Measurements from ENCODE around the gene GSN. TPM values are rescaled to one million over a fixed set of nuclear protein-coding genes. Genes with fewer than 3 reads are reported as not detected.

Gene GSN
- total and polyA plus RNA-seq, 2 of the 13 experiments (the other 11 are each of a cell fraction or from before 2014, with no cell fraction given), result 294 to 307 TPM

DNA sequence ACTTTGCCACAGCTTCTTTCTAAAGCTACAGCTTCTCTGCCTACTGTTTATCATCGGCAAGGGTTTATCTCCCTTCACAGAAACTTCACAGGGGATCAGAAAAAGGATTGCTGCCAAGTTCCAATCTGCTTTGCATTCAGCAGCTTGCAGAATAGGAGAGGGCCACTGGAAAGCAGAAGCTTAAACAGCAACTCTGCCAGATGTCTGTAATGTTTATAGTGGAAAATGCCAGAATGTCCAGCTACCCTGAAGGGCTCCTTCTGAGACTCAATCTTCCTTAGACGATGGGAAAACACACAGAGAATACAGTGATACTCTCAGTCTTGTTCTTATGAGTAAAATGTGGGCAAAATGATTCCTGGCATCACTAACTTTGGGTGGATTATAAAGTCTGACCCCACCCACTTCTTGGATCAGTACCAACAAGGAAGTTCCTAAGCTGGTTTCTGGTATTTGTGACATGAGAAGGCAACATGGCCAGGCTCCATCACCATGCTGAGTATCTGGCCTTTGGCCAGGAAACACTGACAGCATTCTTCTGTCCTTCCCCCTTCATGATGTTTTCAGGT, 83.1 kb downstream of the GSN start:
- no peak for FAIRE-seq
- intact Hi-C loops (cut with micrococcal nuclease; ENCODE audit: unreplicated experiment), result no loop called here
- ATAC-seq, result no peak
- no peak for DNase-seq (ENCODE audit: low spot score)
- no peak overlapping the region for H3K9ac ChIP-seq (ENCODE audit: insufficient read depth, low read depth, low read length)
- H3K36me3 ChIP-seq (replicated peaks in 1 of 2; ENCODE audit: control insufficient read depth in 1 of 2, insufficient read depth in 2 of 2, low read length in 2 of 2), result peaks cover 21 to 58% of the 10 kb centered on the region in 2 experiments
- no peak overlapping the region for H3K4me2 ChIP-seq (ENCODE audit: low read depth, low read length)
- POLR2A ChIA-PET, result no interaction called here
- H3K4me1 ChIP-seq (ENCODE audit: insufficient read depth, low read length), result no peaks in the 10 kb centered on the region
- CTCF ChIA-PET (ENCODE audit: low intra/inter-chr PET ratio, low total read pairs), result no interaction called here
- H3K27ac ChIP-seq (ENCODE audit: extremely low read length, insufficient read depth, low read length), result no peak overlapping the region
- H3K79me2 ChIP-seq (ENCODE audit: insufficient read depth, low read length), result no peaks in the 10 kb centered on the region
- no peaks in the 10 kb centered on the region for H3K27me3 ChIP-seq (ENCODE audit: control insufficient read depth in 1 of 2, insufficient read depth in 2 of 2, low read length in 2 of 2)
- 86% methylated on average over 2 of the region's 2 CpGs for WGBS (ENCODE audit: low lambda C conversion rate)
- no peaks in the 10 kb centered on the region for H3K9me3 ChIP-seq (ENCODE audit: low read length)
- H4K20me1 ChIP-seq (ENCODE audit: insufficient read depth, low read length), result peaks cover 3% of the 10 kb centered on the region; the same call in 1 of the 2 replicates
- no peak overlapping the region for H3K4me3 ChIP-seq (replicated peaks in 1 of 3; ENCODE audit: insufficient read depth in 1 of 3, low read depth in 2 of 3, low read length in 3 of 3)
- BruUV-seq (replicated peaks), result no TSS peak
- in situ Hi-C loops (cut with HindIII; ENCODE audit: extremely low pct_ligation_motif_present, low pct_unique_long_range_greater_than_20kb), result no loop called here
- H2AFZ ChIP-seq (ENCODE audit: low read length), result no peak overlapping the region
- TF ChIP-seq ZNF143 (CRISPR knock-in tag; IDR thresholded peaks at IDR 0.05) (no peak), ZNF776 (CRISPR knock-in tag; IDR thresholded peaks at IDR 0.05) (no peak), ZNF703 (CRISPR knock-in tag; IDR thresholded peaks at IDR 0.05; ENCODE audit: borderline replicate concordance) (no peak), ZBTB25 (CRISPR knock-in tag; IDR thresholded peaks at IDR 0.05) (no peak), CCAR2 (optimal IDR thresholded peaks at IDR 0.05; ENCODE audit: low read depth, low read length) (no peak), ZNF282 (IDR thresholded peaks at IDR 0.05; ENCODE audit: partially characterized antibody) (no peak), EEA1 (CRISPR knock-in tag; IDR thresholded peaks at IDR 0.05; ENCODE audit: borderline replicate concordance) (no peak), POLR2AphosphoS5 (IDR thresholded peaks at IDR 0.05; ENCODE audit: low read depth, low read length) (no peak), ZNF326 (CRISPR knock-in tag; IDR thresholded peaks at IDR 0.05; ENCODE audit: borderline replicate concordance) (no peak), PAXIP1 (CRISPR knock-in tag; conservative IDR thresholded peaks at IDR 0.05) (no peak), FOXP4 (CRISPR knock-in tag; IDR thresholded peaks at IDR 0.05) (no peak), RBM39 (IDR thresholded peaks at IDR 0.05; ENCODE audit: low read depth, low read length, poor library complexity, severe bottlenecking) (no peak), HNRNPH1 (optimal IDR thresholded peaks at IDR 0.05; ENCODE audit: low read depth, low read length) (no peak), POLR2A (IDR thresholded peaks at IDR 0.05; ENCODE audit: insufficient read depth in 1 of 2, low read depth in 2 of 2, low read length in 2 of 2) (no peak)
- TF ChIP-seq, protein P1, sequence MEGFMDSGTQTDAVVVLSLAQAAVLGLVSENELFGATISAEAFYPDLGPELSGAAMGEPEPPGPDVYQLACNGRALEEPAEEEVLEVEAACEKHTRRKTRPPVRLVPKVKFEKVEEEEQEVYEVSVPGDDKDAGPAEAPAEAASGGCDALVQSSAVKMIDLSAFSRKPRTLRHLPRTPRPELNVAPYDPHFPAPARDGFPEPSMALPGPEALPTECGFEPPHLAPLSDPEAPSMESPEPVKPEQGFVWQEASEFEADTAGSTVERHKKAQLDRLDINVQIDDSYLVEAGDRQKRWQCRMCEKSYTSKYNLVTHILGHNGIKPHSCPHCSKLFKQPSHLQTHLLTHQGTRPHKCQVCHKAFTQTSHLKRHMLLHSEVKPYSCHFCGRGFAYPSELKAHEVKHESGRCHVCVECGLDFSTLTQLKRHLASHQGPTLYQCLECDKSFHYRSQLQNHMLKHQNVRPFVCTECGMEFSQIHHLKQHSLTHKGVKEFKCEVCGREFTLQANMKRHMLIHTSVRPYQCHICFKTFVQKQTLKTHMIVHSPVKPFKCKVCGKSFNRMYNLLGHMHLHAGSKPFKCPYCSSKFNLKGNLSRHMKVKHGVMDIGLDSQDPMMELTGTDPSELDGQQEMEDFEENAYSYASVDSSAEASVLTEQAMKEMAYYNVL (CRISPR knock-in tag; IDR thresholded peaks at IDR 0.05; ENCODE audit: borderline replicate concordance), result no peak

Measured in HepG2 (cell line).